ENCODE data around the gene FAAP20.

- no peak for TF ChIP-seq CTCF (conservative IDR thresholded peaks at IDR 0.05)
- TF ChIP-seq ZFX (IDR thresholded peaks at IDR 0.05), result no peak
Observed at GRCh38 chr1:2185880-2186855, 8.4 kb downstream of the FAAP20 start.
